ENCODE data around the gene TMEM167A.

Gene TMEM167A

GRCh38 chr5:83076742-83077661, at the start of gene TMEM167A, which contains the start of gene XRCC4:
TMEM167A (minus strand) TSS chr5:83077394; CDS start chr5:83077323, 71 bp downstream.
XRCC4 (plus strand) TSS chr5:83077547; CDS start chr5:83104920, 27,373 bp downstream.
- DNase-seq = peak; percentile 95

GRCh38 chr5:83126501-83126900, 49.3 kb upstream of the TMEM167A start:
- DNase-seq = no peak

- DNase-seq = no peak
These were observed 48.4 kb upstream of the TMEM167A start for GRCh38 chr5:83125560-83125959.

GRCh38 chr5:83124593-83124992, 47.4 kb upstream of the TMEM167A start:
- no peak for DNase-seq

- no peak for DNase-seq
These were observed 41.8 kb upstream of the TMEM167A start for GRCh38 chr5:83118976-83119375.

GRCh38 chr5:83118471-83118870, 41.3 kb upstream of the TMEM167A start:
- no peak for DNase-seq

- no peak for DNase-seq
These were observed 38.6 kb upstream of the TMEM167A start for GRCh38 chr5:83115816-83116215.

GRCh38 chr5:83109380-83109779, 32.2 kb upstream of the TMEM167A start:
- no peak for DNase-seq

- no peak for DNase-seq
These were observed 30.7 kb upstream of the TMEM167A start for GRCh38 chr5:83107692-83108420.

GRCh38 chr5:83104021-83104420, 26.8 kb upstream of the TMEM167A start:
- no peak for DNase-seq

GRCh38 chr5:83102364-83102980, 25.3 kb upstream of the TMEM167A start:
- no peak for DNase-seq

- no peak for DNase-seq
These were observed 24.3 kb upstream of the TMEM167A start for GRCh38 chr5:83101514-83101913.

- no peak for DNase-seq
These were observed 22.3 kb upstream of the TMEM167A start for GRCh38 chr5:83099445-83099844.

- DNase-seq = no peak
These were observed 21.8 kb upstream of the TMEM167A start for GRCh38 chr5:83099001-83099400.

GRCh38 chr5:83097689-83098231, 20.6 kb upstream of the TMEM167A start:
- no peak for DNase-seq

GRCh38 chr5:83096660-83097339, 19.6 kb upstream of the TMEM167A start:
- DNase-seq = no peak

GRCh38 chr5:83095957-83096539, 18.9 kb upstream of the TMEM167A start:
- no peak for DNase-seq

GRCh38 chr5:83095163-83095956, 18.2 kb upstream of the TMEM167A start:
- DNase-seq = no peak

- no peak for DNase-seq
These were observed 16.5 kb upstream of the TMEM167A start for GRCh38 chr5:83093692-83094091.

- DNase-seq = no peak
These were observed 15.4 kb upstream of the TMEM167A start for GRCh38 chr5:83092619-83093018.

- no peak for DNase-seq
These were observed 13.0 kb upstream of the TMEM167A start for GRCh38 chr5:83090169-83090568.

Data from activated naive CD4-positive, alpha-beta T cell treated with Interleukin-2 at 50 U/mL for 16 hours (primary cell).